OCI-LY7 (cell line): Measurements from ENCODE around the gene DEPDC1B.

Source experiments
- CTCF ChIP-seq: fragments of 200-600 bp; sonication (generic); conservative IDR thresholded peaks from 2 replicates; pipeline ENCODE4 v1.5.1; 2014; ENCODE audit warnings: mild to moderate bottlenecking, antibody characterized with exemption, low read length, moderate library complexity, mixed read lengths
- EZH2phosphoT487 ChIP-seq: fragments of 200-600 bp; sonication (generic); IDR thresholded peaks from 2 replicates; pipeline ENCODE4 v1.6.1; 2018; ENCODE audit warnings: low read depth, borderline replicate concordance, mild to moderate bottlenecking, mixed run types, antibody characterized with exemption, low read length, moderate library complexity, mixed read lengths

DNA sequence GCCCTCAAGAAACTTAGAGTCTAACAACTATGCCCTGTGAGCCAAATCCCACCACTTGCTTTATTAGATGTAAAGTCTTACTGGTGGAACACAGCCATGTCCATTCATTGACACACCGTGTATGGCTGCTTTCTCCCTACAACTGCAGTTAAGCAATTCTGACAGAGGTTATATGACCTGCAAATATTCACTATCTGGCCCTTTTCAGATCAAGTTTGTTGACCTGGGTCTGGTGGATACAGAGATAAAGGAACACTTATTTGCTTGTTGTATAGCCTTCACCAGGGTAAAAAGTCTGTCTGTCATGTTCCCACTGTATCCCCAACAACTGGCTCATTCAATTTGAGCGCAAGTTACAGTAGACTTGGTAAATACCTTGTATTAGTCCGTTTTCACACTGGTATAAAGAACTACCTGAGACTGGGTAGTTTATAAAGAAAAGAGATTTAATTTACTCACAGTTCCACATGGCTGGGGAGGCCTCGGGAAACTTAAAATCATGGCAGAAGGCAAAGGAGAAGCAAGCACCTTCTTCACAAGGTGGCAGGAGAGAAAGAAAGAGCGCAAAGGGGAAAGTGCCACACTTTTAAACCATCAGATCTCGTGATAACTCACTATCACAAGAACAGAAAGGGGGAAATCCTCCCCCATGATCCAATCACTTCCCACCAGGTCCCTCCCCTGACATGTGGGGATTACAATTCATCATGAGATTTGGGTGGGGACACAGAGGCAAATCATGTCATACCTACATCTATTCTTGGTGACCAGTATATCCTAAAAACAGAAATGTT lies 27.9 kb downstream of the DEPDC1B start:
- TF ChIP-seq CTCF, result no peak
- TF ChIP-seq EZH2phosphoT487, result no peak
